Urothelium cell line (cell line): Measurements from ENCODE around the gene SWAP70.
A peak's percentile ranks its signal among the peaks of the same experiment; 100 is the strongest.
"Not testable (repeated sequence)": the region's sequence is repeated elsewhere in the genome, so short reads cannot be mapped to it uniquely, and the experiment has no call there.

Source experiments
- DNase-seq: peaks from one replicate; pipeline ENCODE4 v3.0.0; 2011; ENCODE audit warnings: low spot score, mixed read lengths
- FAIRE-seq: peaks from 2 replicates; lab custom pipeline; 2011; peaks lifted over from hg19 to GRCh38; lab: Jason Lieb, UNC

The SWAP70 gene

GRCh38 chr11:9718147-9718546 lies 54.3 kb downstream of the SWAP70 start:
- no peak for FAIRE-seq
- DNase-seq: no peak

- DNase-seq (no peak), FAIRE-seq (no peak)
These were observed 55.9 kb downstream of the SWAP70 start for GRCh38 chr11:9719566-9720289.

- DNase-seq: no peak
- no peak for FAIRE-seq
These were observed 56.4 kb downstream of the SWAP70 start for GRCh38 chr11:9720290-9720630.

- FAIRE-seq (no peak), DNase-seq (no peak)
These were observed 58.1 kb downstream of the SWAP70 start for GRCh38 chr11:9722023-9722422.

GRCh38 chr11:9722893-9723292 lies 59.0 kb downstream of the SWAP70 start:
- FAIRE-seq (no peak), DNase-seq (no peak)

- no peak for FAIRE-seq
- peak; percentile 14 for DNase-seq
These were observed 62.6 kb downstream of the SWAP70 start for GRCh38 chr11:9726321-9727022.

GRCh38 chr11:9728058-9728457 lies 64.2 kb downstream of the SWAP70 start:
- DNase-seq (no peak), FAIRE-seq (no peak)

GRCh38 chr11:9731256-9731655 lies 67.4 kb downstream of the SWAP70 start:
- no peak for DNase-seq
- no peak for FAIRE-seq

GRCh38 chr11:9732453-9732852 lies 68.6 kb downstream of the SWAP70 start:
- no peak for DNase-seq
- FAIRE-seq: no peak

GRCh38 chr11:9733212-9733611 lies 69.3 kb downstream of the SWAP70 start:
- no peak for FAIRE-seq
- no peak for DNase-seq

- DNase-seq (no peak), FAIRE-seq (no peak)
These were observed 71.4 kb downstream of the SWAP70 start for GRCh38 chr11:9735236-9735635.

GRCh38 chr11:9735919-9736318 lies 72.0 kb downstream of the SWAP70 start:
- DNase-seq (no peak), FAIRE-seq (no peak)

- no peak for FAIRE-seq
- DNase-seq: no peak
These were observed 72.5 kb downstream of the SWAP70 start for GRCh38 chr11:9736365-9736764.

- FAIRE-seq (no peak), DNase-seq (no peak)
These were observed 74.2 kb downstream of the SWAP70 start for GRCh38 chr11:9738116-9738515.

GRCh38 chr11:9738707-9739106 lies 74.8 kb downstream of the SWAP70 start:
- FAIRE-seq (no peak), DNase-seq (no peak)

GRCh38 chr11:9739123-9739900 lies 75.4 kb downstream of the SWAP70 start:
- DNase-seq: no peak
- no peak for FAIRE-seq

GRCh38 chr11:9740202-9740883 lies 76.5 kb downstream of the SWAP70 start:
- FAIRE-seq (no peak), DNase-seq (no peak)

GRCh38 chr11:9741260-9741659 lies 77.4 kb downstream of the SWAP70 start:
- FAIRE-seq (no peak), DNase-seq (no peak)

GRCh38 chr11:9743512-9743911 lies 79.6 kb downstream of the SWAP70 start:
- not testable (repeated sequence) for FAIRE-seq, DNase-seq

- no peak for FAIRE-seq
- no peak for DNase-seq
These were observed 81.7 kb downstream of the SWAP70 start for GRCh38 chr11:9745411-9746211.
